ENCODE measurements around the gene TICRR.
A peak's percentile ranks its signal among the peaks of the same experiment; 100 is the strongest.

The TICRR gene
- long read RNA-seq, partial matches to known transcripts = 18 of 22 reads
- long read RNA-seq, other reads (novel, unspliced or antisense) = 4 of 22 reads

- Histone ChIP-seq H3K27me3 (ENCODE audit: insufficient read depth, poor library complexity, severe bottlenecking) (no peaks in the 10 kb centered on the region), H3K4me3 (replicated peaks; ENCODE audit: insufficient read depth, low read length) (peak within 1 kb of the TSS; percentile 92), H3K27ac (replicated peaks) (peak within 1 kb of the TSS; percentile 81)
- TF ChIP-seq GABPA (IDR thresholded peaks at IDR 0.05; ENCODE audit: low read depth) (no peak), POLR2AphosphoS5 (IDR thresholded peaks at IDR 0.05; ENCODE audit: low read depth) (peak; percentile 75), REST (IDR thresholded peaks at IDR 0.05; ENCODE audit: insufficient replicate concordance, low read depth) (peak; percentile 18), SPI1 (IDR thresholded peaks at IDR 0.05; ENCODE audit: borderline replicate concordance, low read depth) (no peak)
- TF ChIP-seq, protein P1, sequence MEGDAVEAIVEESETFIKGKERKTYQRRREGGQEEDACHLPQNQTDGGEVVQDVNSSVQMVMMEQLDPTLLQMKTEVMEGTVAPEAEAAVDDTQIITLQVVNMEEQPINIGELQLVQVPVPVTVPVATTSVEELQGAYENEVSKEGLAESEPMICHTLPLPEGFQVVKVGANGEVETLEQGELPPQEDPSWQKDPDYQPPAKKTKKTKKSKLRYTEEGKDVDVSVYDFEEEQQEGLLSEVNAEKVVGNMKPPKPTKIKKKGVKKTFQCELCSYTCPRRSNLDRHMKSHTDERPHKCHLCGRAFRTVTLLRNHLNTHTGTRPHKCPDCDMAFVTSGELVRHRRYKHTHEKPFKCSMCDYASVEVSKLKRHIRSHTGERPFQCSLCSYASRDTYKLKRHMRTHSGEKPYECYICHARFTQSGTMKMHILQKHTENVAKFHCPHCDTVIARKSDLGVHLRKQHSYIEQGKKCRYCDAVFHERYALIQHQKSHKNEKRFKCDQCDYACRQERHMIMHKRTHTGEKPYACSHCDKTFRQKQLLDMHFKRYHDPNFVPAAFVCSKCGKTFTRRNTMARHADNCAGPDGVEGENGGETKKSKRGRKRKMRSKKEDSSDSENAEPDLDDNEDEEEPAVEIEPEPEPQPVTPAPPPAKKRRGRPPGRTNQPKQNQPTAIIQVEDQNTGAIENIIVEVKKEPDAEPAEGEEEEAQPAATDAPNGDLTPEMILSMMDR (IDR thresholded peaks at IDR 0.05; ENCODE audit: insufficient read depth, low read length) = no peak
- DNase-seq (ENCODE audit: low read depth in 1 of 2, low spot score in 1 of 2) = peak; percentile 99
These were observed at the start of gene TICRR for GRCh38 chr15:89575146-89575655. TSS of gene TICRR (plus strand) at chr15:89575469. CDS start at chr15:89575587, 118 bp downstream.

DNA sequence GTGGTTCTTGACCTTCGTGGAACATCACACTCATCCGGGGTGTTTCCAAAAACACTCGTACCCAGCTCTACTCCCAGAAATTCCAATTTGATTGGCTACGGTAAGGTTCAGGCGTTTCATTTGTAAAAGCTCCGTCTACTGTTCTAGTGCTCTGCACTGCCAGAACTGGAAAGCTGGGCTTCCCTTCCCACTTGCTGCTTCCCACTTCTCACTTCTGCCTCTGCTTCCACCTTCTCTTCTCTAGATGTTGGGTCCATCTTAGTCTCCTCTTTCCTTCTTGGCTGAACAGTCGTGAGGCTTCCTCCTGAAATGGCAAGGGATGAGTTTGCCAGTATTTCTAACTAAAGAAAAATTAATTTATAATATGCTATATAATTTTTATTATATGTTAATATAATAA is 49.1 kb upstream of the TICRR start:
- TF ChIP-seq SPI1 (IDR thresholded peaks at IDR 0.05; ENCODE audit: borderline replicate concordance, low read depth) (no peak), REST (IDR thresholded peaks at IDR 0.05; ENCODE audit: insufficient replicate concordance, low read depth) (no peak), POLR2AphosphoS5 (IDR thresholded peaks at IDR 0.05; ENCODE audit: low read depth) (no peak), GABPA (IDR thresholded peaks at IDR 0.05; ENCODE audit: low read depth) (no peak)
- TF ChIP-seq, protein P1 (IDR thresholded peaks at IDR 0.05; ENCODE audit: insufficient read depth, low read length) = no peak
- Histone ChIP-seq H3K4me3 (replicated peaks; ENCODE audit: insufficient read depth, low read length) (no peak overlapping the region), H3K27ac (replicated peaks) (no peak overlapping the region), H3K27me3 (ENCODE audit: insufficient read depth, poor library complexity, severe bottlenecking) (no peaks in the 10 kb centered on the region)
- DNase-seq (ENCODE audit: low read depth in 1 of 2, low spot score in 1 of 2) = no peak

- Histone ChIP-seq H3K27ac (replicated peaks) (no peak overlapping the region), H3K27me3 (ENCODE audit: insufficient read depth, poor library complexity, severe bottlenecking) (no peaks in the 10 kb centered on the region)
These were observed 48.4 kb upstream of the TICRR start for GRCh38 chr15:89526601-89527441.

DNA sequence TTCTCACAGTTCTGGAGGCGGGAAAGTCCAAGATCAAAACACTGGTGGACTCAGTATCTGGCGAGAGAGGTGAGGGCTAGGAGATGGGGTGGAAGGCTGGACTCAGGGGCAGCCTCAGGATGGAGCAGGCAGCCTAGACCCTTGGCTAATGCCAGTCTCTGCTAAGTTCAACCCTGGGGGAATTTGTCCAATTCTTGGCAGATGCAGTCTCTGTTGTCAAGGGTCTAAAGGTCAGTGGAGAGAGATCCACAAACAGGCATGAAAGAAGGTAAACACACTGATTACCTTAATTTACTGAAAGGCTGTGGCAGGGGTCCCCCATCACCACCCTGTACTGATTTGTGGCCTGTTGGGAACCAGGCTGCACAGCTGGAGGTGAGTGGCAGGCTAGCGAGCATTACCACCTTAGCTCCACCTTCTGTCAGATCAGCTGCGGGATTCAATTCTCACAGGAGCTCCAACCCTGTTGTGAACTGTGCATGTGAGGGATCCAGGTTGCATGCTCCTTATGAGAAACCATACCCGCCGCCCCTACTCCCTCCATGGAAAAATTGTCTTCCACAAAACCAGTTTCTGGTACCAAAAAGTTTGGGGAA is 46.4 kb upstream of the TICRR start:
- H3K4me3 ChIP-seq (replicated peaks; ENCODE audit: insufficient read depth, low read length) = no peak overlapping the region
- no peaks in the 10 kb centered on the region for H3K27me3 ChIP-seq (ENCODE audit: insufficient read depth, poor library complexity, severe bottlenecking)
- no peak overlapping the region for H3K27ac ChIP-seq (replicated peaks)
- DNase-seq (ENCODE audit: low read depth in 1 of 2, low spot score in 1 of 2) = no peak
- TF ChIP-seq, protein P1 (IDR thresholded peaks at IDR 0.05; ENCODE audit: insufficient read depth, low read length) = no peak
- no peak for TF ChIP-seq REST (IDR thresholded peaks at IDR 0.05; ENCODE audit: insufficient replicate concordance, low read depth)
- no peak for TF ChIP-seq SPI1 (IDR thresholded peaks at IDR 0.05; ENCODE audit: borderline replicate concordance, low read depth)
- TF ChIP-seq GABPA (IDR thresholded peaks at IDR 0.05; ENCODE audit: low read depth) = no peak
- TF ChIP-seq POLR2AphosphoS5 (IDR thresholded peaks at IDR 0.05; ENCODE audit: low read depth) = no peak

More at GRCh38 chr15:89526601-89527441, 48.4 kb upstream of the TICRR start:
- no peak overlapping the region for H3K4me3 ChIP-seq (replicated peaks; ENCODE audit: insufficient read depth, low read length)
- no peak for DNase-seq (ENCODE audit: low read depth in 1 of 2, low spot score in 1 of 2)
- TF ChIP-seq GABPA (IDR thresholded peaks at IDR 0.05; ENCODE audit: low read depth) = no peak
